WERI-Rb-1 (cell line): ENCODE measurements around the gene BMP4.
"Not testable (repeated sequence)": the region's sequence is repeated elsewhere in the genome, so short reads cannot be mapped to it uniquely, and the experiment has no call there.

Source experiments
- DNase-seq: peaks from one replicate; pipeline ENCODE4 v3.0.0-alpha.2; 2020
- H3K27ac ChIP-seq: fragments of 250-450 bp; sonication (Bioruptor Pico); 2 replicates; pipeline ENCODE4 v1.5.1; 2020; ENCODE audit warnings: mild to moderate bottlenecking, moderate library complexity
- H3K27me3 ChIP-seq: fragments of 250-450 bp; sonication (Bioruptor Pico); 2 replicates; pipeline ENCODE4 v1.5.1; 2021; ENCODE audit warnings: mild to moderate bottlenecking, low read depth, moderate library complexity; ENCODE audit not compliant: insufficient read depth, severe bottlenecking
- H3K36me3 ChIP-seq: fragments of 250-450 bp; sonication (Bioruptor Pico); 2 replicates; pipeline ENCODE4 v1.5.1; 2020; ENCODE audit warnings: mild to moderate bottlenecking, moderate library complexity
- H3K4me3 ChIP-seq: 2 replicates; pipeline ENCODE4 v1.5.1; 2011; ENCODE audit warnings: low read depth, mild to moderate bottlenecking, control low read depth, low read length
- H3K9me3 ChIP-seq: fragments of 250-450 bp; sonication (Bioruptor Pico); 2 replicates; pipeline ENCODE4 v1.5.1; 2021; ENCODE audit warnings: mild to moderate bottlenecking, moderate library complexity; ENCODE audit not compliant: severe bottlenecking
- CTCF ChIP-seq: IDR thresholded peaks from 2 replicates; pipeline ENCODE4 v1.5.1; 2011; ENCODE audit warnings: low read depth, mild to moderate bottlenecking, control low read depth, inconsistent platforms, low read length

BMP4 gene

GRCh38 chr14:53999061-53999488 is 42.5 kb upstream of the BMP4 start:
- no peak overlapping the region for H3K4me3 ChIP-seq
- no peak for TF ChIP-seq CTCF
- H3K9me3 ChIP-seq, result no peaks in the 10 kb centered on the region
- H3K27ac ChIP-seq, result no peak overlapping the region
- no peak for DNase-seq
- H3K27me3 ChIP-seq, result peaks cover 50% of the 10 kb centered on the region
- no peaks in the 10 kb centered on the region for H3K36me3 ChIP-seq

- H3K36me3 ChIP-seq, result no peaks in the 10 kb centered on the region
- no peak overlapping the region for H3K4me3 ChIP-seq
- no peak for DNase-seq
- H3K27me3 ChIP-seq, result peaks cover 64% of the 10 kb centered on the region
- H3K27ac ChIP-seq, result no peak overlapping the region
- TF ChIP-seq CTCF, result no peak
- no peaks in the 10 kb centered on the region for H3K9me3 ChIP-seq
Measured at GRCh38 chr14:53996041-53996440, 39.4 kb upstream of the BMP4 start.

GRCh38 chr14:53993920-53994607 is 37.4 kb upstream of the BMP4 start:
- no peak overlapping the region for H3K27ac ChIP-seq
- no peak overlapping the region for H3K4me3 ChIP-seq
- no peaks in the 10 kb centered on the region for H3K9me3 ChIP-seq
- H3K27me3 ChIP-seq, result peaks cover 64% of the 10 kb centered on the region
- DNase-seq, result no peak
- no peak for TF ChIP-seq CTCF
- no peaks in the 10 kb centered on the region for H3K36me3 ChIP-seq

- H3K4me3 ChIP-seq, result no peak overlapping the region
- H3K27me3 ChIP-seq, result peaks cover 48% of the 10 kb centered on the region
- no peak for DNase-seq
- H3K9me3 ChIP-seq, result no peaks in the 10 kb centered on the region
- H3K36me3 ChIP-seq, result no peaks in the 10 kb centered on the region
- H3K27ac ChIP-seq, result no peak overlapping the region
- TF ChIP-seq CTCF, result no peak
Measured at GRCh38 chr14:53990978-53991377, 34.4 kb upstream of the BMP4 start.

GRCh38 chr14:53986718-53987117 is 30.1 kb upstream of the BMP4 start:
- not testable (repeated sequence) for H3K27ac ChIP-seq, H3K9me3 ChIP-seq, H3K4me3 ChIP-seq, H3K36me3 ChIP-seq, DNase-seq
- peaks cover 30% of the 10 kb centered on the region for H3K27me3 ChIP-seq

GRCh38 chr14:53984958-53985357 is 28.3 kb upstream of the BMP4 start:
- not testable (repeated sequence) for H3K9me3 ChIP-seq, H3K36me3 ChIP-seq, H3K4me3 ChIP-seq, H3K27ac ChIP-seq, DNase-seq
- H3K27me3 ChIP-seq, result peaks cover 16% of the 10 kb centered on the region

- no peaks in the 10 kb centered on the region for H3K36me3 ChIP-seq
- no peak for TF ChIP-seq CTCF
- no peak overlapping the region for H3K4me3 ChIP-seq
- no peaks in the 10 kb centered on the region for H3K9me3 ChIP-seq
- DNase-seq, result no peak
- no peak overlapping the region for H3K27ac ChIP-seq
- H3K27me3 ChIP-seq, result peaks cover 16% of the 10 kb centered on the region
Measured at GRCh38 chr14:53983112-53983511, 26.5 kb upstream of the BMP4 start.
